Esophagus squamous epithelium (tissue), 4 donors: ENCODE data around the gene CCM2.

ENCODE experiments used
- CTCF ChIP-seq, 6 experiments: fragments of 450-650 bp in 4 of 6; fragments of 200-600 bp in 2 of 6; sonication (generic) in 2 of 6; IDR thresholded peaks; one replicate each; pipeline ENCODE4 v1.5.1; 2016 to 2019; ENCODE audit warnings: antibody characterized with exemption in 6 of 6, mild to moderate bottlenecking in 4 of 6, moderate library complexity in 4 of 6
- POLR2A ChIP-seq, 4 donors: fragments of 450-650 bp; IDR thresholded peaks; one replicate each; pipeline ENCODE4 v1.6.1; 2017; ENCODE audit warnings: antibody characterized with exemption in 4 of 4, mild to moderate bottlenecking in 4 of 4, moderate library complexity in 3 of 4

GRCh38 chr7:45102785-45103712 lies 103.0 kb downstream of the CCM2 start:
- no peak for TF ChIP-seq CTCF (IDR thresholded peaks at IDR 0.05)
- TF ChIP-seq POLR2A (IDR thresholded peaks at IDR 0.05) = no peak
